Measurements from ENCODE around the gene LGR5. TPM values are rescaled to one million over a fixed set of nuclear protein-coding genes. Genes with fewer than 3 reads are reported as not detected.

LGR5 gene
- total and polyA plus RNA-seq, 2 of the 4 experiments (the other 2 are of a cell fraction) = not detected

DNA sequence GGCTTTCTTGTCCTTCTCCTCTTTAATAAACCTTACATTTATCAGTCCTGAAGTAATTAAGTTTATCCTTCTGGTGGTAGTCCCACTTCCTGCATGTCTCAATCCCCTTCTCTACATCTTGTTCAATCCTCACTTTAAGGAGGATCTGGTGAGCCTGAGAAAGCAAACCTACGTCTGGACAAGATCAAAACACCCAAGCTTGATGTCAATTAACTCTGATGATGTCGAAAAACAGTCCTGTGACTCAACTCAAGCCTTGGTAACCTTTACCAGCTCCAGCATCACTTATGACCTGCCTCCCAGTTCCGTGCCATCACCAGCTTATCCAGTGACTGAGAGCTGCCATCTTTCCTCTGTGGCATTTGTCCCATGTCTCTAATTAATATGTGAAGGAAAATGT, 144.8 kb downstream of the LGR5 start:
- TF ChIP-seq RFX5 (IDR thresholded peaks at IDR 0.05; ENCODE audit: low read depth, low read length) (no peak), CEBPB (IDR thresholded peaks at IDR 0.05; ENCODE audit: low read depth, low read length) (no peak), BHLHE40 (IDR thresholded peaks at IDR 0.05; ENCODE audit: low read depth, low read length) (no peak), RAD21 (IDR thresholded peaks at IDR 0.05; ENCODE audit: low read length) (no peak), RCOR1 (IDR thresholded peaks at IDR 0.05; ENCODE audit: insufficient replicate concordance, low read length) (no peak), FOS (IDR thresholded peaks at IDR 0.05; ENCODE audit: low read depth, low read length) (no peak), NFE2L2 (IDR thresholded peaks at IDR 0.05; ENCODE audit: low read depth, low read length) (no peak), MAZ (IDR thresholded peaks at IDR 0.05; ENCODE audit: borderline replicate concordance, low read depth, low read length) (no peak), MAFK (IDR thresholded peaks at IDR 0.05; ENCODE audit: low read depth, low read length) (no peak), CHD1 (IDR thresholded peaks at IDR 0.05; ENCODE audit: low read depth, low read length) (no peak), SMC3 (IDR thresholded peaks at IDR 0.05; ENCODE audit: low read depth, low read length) (no peak), MXI1 (IDR thresholded peaks at IDR 0.05; ENCODE audit: borderline replicate concordance, low read depth, low read length) (no peak)
- TF ChIP-seq, protein P1, sequence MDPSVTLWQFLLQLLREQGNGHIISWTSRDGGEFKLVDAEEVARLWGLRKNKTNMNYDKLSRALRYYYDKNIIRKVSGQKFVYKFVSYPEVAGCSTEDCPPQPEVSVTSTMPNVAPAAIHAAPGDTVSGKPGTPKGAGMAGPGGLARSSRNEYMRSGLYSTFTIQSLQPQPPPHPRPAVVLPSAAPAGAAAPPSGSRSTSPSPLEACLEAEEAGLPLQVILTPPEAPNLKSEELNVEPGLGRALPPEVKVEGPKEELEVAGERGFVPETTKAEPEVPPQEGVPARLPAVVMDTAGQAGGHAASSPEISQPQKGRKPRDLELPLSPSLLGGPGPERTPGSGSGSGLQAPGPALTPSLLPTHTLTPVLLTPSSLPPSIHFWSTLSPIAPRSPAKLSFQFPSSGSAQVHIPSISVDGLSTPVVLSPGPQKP (IDR thresholded peaks at IDR 0.05; ENCODE audit: borderline replicate concordance, low read depth, low read length) = no peak
- TF ChIP-seq, protein P2, sequence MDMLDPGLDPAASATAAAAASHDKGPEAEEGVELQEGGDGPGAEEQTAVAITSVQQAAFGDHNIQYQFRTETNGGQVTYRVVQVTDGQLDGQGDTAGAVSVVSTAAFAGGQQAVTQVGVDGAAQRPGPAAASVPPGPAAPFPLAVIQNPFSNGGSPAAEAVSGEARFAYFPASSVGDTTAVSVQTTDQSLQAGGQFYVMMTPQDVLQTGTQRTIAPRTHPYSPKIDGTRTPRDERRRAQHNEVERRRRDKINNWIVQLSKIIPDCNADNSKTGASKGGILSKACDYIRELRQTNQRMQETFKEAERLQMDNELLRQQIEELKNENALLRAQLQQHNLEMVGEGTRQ (IDR thresholded peaks at IDR 0.05; ENCODE audit: low read depth, low read length) = no peak
- WGBS, 2 experiments (ENCODE audit: extremely low coverage in 2 of 2, insufficient read length in 1 of 2) = 39% methylated on average over 2 of the region's 3 CpGs; no CpG with 5 or more reads in 1 of the 2 experiments
- BruUV-seq (replicated peaks) = no TSS peak

More for the DNA sequence above, 144.8 kb downstream of the LGR5 start:
- no peak overlapping the region for H3K56ac ChIP-seq (ENCODE audit: extremely low read depth, insufficient read depth, low read length)
- no peak overlapping the region for H4K5ac ChIP-seq (ENCODE audit: low read depth, low read length)
- no peak overlapping the region for H3K9ac ChIP-seq (ENCODE audit: low read depth, low read length)
- ChIA-PET CTCF (no interaction called here), POLR2A (ENCODE audit: unreplicated experiment) (no interaction called here)
- no peak overlapping the region for H3K4ac ChIP-seq (ENCODE audit: low read depth, low read length)
- no peak overlapping the region for H3K18ac ChIP-seq (ENCODE audit: low read depth, low read length)
- H2BK5ac ChIP-seq (ENCODE audit: low read depth, low read length, poor library complexity, severe bottlenecking) = no peak overlapping the region
- no peak overlapping the region for H3K14ac ChIP-seq (replicated peaks; ENCODE audit: low read depth, low read length)
- dilution Hi-C loops (cut with HindIII; ENCODE audit: low sequenced_read_pairs, unreplicated experiment) = no loop called here
- no peak for DNase-seq
- no peak overlapping the region for H3K23ac ChIP-seq (ENCODE audit: low read depth, low read length)
- H3K79me1 ChIP-seq (ENCODE audit: low read depth in 1 of 2, low read length in 2 of 2) = no peaks in the 10 kb centered on the region
- H3K36me3 ChIP-seq (ENCODE audit: control insufficient read depth, insufficient read depth, low read length) = no peaks in the 10 kb centered on the region
- no peak overlapping the region for H3K4me2 ChIP-seq (ENCODE audit: low read depth, low read length)
- H4K91ac ChIP-seq (ENCODE audit: insufficient read depth, low read depth, low read length) = no peak overlapping the region
- intact Hi-C loops (cut with micrococcal nuclease) = no loop called here
- ATAC-seq (ENCODE audit: low read depth) = no peak
- H2BK15ac ChIP-seq (ENCODE audit: low read depth, low read length) = no peak overlapping the region
- H2BK20ac ChIP-seq (ENCODE audit: low read depth, low read length) = no peak overlapping the region
- H2AK9ac ChIP-seq (replicated peaks; ENCODE audit: low read depth, low read length, poor library complexity) = no peak overlapping the region
- H3K4me1 ChIP-seq (ENCODE audit: control insufficient read depth, insufficient read depth, low read length) = no peaks in the 10 kb centered on the region
- in situ Hi-C loops (cut with MboI; ENCODE audit: low sequenced_read_pairs) = no loop called here
- H3K4me3 ChIP-seq (ENCODE audit: insufficient read depth, low read depth, low read length) = no peak overlapping the region
- no peak overlapping the region for H4K8ac ChIP-seq (ENCODE audit: low read depth in 2 of 2, low read length in 2 of 2)
- no peak overlapping the region for H3K27ac ChIP-seq (ENCODE audit: insufficient read depth, low read length)
- no peaks in the 10 kb centered on the region for H4K20me1 ChIP-seq (ENCODE audit: insufficient read depth, low read length)
- no peaks in the 10 kb centered on the region for H3K9me1 ChIP-seq (ENCODE audit: insufficient read depth, low read length)
- peaks cover 12% of the 10 kb centered on the region for H3K27me3 ChIP-seq (ENCODE audit: control insufficient read depth, insufficient read depth, low read length)
- H2AFZ ChIP-seq (replicated peaks; ENCODE audit: low read length, poor library complexity) = no peak overlapping the region
- no peak overlapping the region for H2BK120ac ChIP-seq (ENCODE audit: low read depth, low read length)
- no peak overlapping the region for H2AK5ac ChIP-seq (ENCODE audit: low read depth, low read length)
- no peaks in the 10 kb centered on the region for H3K9me3 ChIP-seq (ENCODE audit: control insufficient read depth, insufficient read depth, low read length)

All from IMR-90 (cell line).